Left lung (tissue), 10 donors: ENCODE data around the gene SLC36A2. TPM values are rescaled to one million over a fixed set of nuclear protein-coding genes. Genes with fewer than 3 reads are reported as not detected.
"Not testable (repeated sequence)": the region's sequence is repeated elsewhere in the genome, so short reads cannot be mapped to it uniquely, and the experiment has no call there.

Source experiments
- ATAC-seq: fragments of 200-7000 bp; cut with Tn5 transposase; one replicate; pipeline ENCODE4 v1.9.1; 2020; ENCODE audit warnings: moderate library complexity
- DNase-seq, 4 donors: peaks; one replicate each; pipeline ENCODE4 v3.0.0-alpha.2; 2013 to 2020
- H3K27ac ChIP-seq, 2 donors: fragments of 200-600 bp; sonication (generic) in 1 of 2; one replicate each; pipeline versions ENCODE4 v1.5.0 to v1.8.0; 2020 to 2021
- H3K27me3 ChIP-seq, 2 donors: fragments of 200-600 bp; sonication (generic) in 1 of 2; one replicate each; pipeline versions ENCODE4 v1.5.0 to v1.8.0; 2020 to 2021
- H3K36me3 ChIP-seq, 2 donors: fragments of 200-600 bp; sonication (generic) in 1 of 2; one replicate each; pipeline versions ENCODE4 v1.5.0 to v1.8.0; 2020 to 2021
- H3K4me1 ChIP-seq, 2 donors: fragments of 200-600 bp; one replicate each; pipeline ENCODE4 v1.8.0; 2021
- H3K4me3 ChIP-seq, 2 donors: fragments of 200-600 bp; sonication (generic) in 1 of 2; one replicate each; pipeline versions ENCODE4 v1.5.0 to v1.8.0; 2020 to 2021; ENCODE audit warnings: mild to moderate bottlenecking in 1 of 2
- H3K9me3 ChIP-seq, 2 donors: fragments of 200-600 bp; sonication (generic) in 1 of 2; one replicate each; pipeline versions ENCODE4 v1.5.0 to v1.8.0; 2020 to 2021
- intact Hi-C, 2 donors: fragments of 100-400 bp; cut with DNase I; formaldehyde crosslinking; loops; one replicate each; pipeline versions ENCODE4 v1.11.2 to v1.14.2; 2022
- polyA plus RNA-seq, 6 donors: library from polyadenylated mRNA; unstranded; fragments of 120-200 nt; gene quantifications; one replicate each; pipeline ENCODE4 v1.2.1, GENCODE V29; 2013; ENCODE audit not compliant: insufficient read length in 6 of 6
- total RNA-seq, 2 donors: library from RNA; stranded (reverse); fragmentation: NEBNext Ultra II Directional; extraction: Animal tissue kit (Norgen Biotek cat#: 25700); gene quantifications; one replicate each; pipeline ENCODE4 v1.2.1, GENCODE V29; 2021
- TF ChIP-seq, protein P1 (sequence below), 2 donors: fragments of 200-600 bp; sonication (generic) in 1 of 2; IDR thresholded peaks; one replicate each; pipeline versions ENCODE4 v1.5.0 to v1.8.0; 2021; ENCODE audit warnings: antibody characterized with exemption in 2 of 2
- donor health status: DM: no; HTN: yes; CAD: no.
- donor health status: DM: no; HTN: no; CAD: no.

The SLC36A2 gene
- total and polyA plus RNA-seq, 8 donors: 0.08 to 0.18 (median 0.11) TPM; not detected in 3

DNA sequence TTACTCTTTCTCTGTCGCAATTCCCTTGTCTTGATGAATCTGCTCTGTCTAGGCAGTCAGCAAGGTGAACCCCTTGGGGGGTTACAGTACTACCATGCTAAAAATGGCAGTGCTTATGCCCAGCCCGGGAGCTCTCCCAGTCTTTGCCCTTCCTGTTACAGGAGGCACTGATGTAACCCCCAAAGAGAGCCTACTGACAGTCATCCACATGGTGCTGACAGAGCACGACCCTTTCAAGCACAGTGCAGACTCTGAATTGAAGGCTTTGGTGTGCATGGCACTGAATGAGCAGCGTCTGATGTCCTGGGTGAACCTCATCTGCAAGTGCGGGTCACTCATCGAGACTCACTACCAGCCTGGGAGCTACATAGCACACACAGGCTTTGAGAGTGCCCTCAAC lies 34.5 kb upstream of the SLC36A2 start:
- DNase-seq (no peak), ATAC-seq (no peak)
- Histone ChIP-seq H3K4me3 (no peak overlapping the region), H3K27ac (no peak overlapping the region), H3K4me1 (no peaks in the 10 kb centered on the region), H3K27me3 (no peaks in the 10 kb centered on the region), H3K36me3 (no peaks in the 10 kb centered on the region), H3K9me3 (no peaks in the 10 kb centered on the region)
- TF ChIP-seq, protein P1, sequence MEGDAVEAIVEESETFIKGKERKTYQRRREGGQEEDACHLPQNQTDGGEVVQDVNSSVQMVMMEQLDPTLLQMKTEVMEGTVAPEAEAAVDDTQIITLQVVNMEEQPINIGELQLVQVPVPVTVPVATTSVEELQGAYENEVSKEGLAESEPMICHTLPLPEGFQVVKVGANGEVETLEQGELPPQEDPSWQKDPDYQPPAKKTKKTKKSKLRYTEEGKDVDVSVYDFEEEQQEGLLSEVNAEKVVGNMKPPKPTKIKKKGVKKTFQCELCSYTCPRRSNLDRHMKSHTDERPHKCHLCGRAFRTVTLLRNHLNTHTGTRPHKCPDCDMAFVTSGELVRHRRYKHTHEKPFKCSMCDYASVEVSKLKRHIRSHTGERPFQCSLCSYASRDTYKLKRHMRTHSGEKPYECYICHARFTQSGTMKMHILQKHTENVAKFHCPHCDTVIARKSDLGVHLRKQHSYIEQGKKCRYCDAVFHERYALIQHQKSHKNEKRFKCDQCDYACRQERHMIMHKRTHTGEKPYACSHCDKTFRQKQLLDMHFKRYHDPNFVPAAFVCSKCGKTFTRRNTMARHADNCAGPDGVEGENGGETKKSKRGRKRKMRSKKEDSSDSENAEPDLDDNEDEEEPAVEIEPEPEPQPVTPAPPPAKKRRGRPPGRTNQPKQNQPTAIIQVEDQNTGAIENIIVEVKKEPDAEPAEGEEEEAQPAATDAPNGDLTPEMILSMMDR (IDR thresholded peaks at IDR 0.05): no peak
- intact Hi-C loops: no loop called here

DNA sequence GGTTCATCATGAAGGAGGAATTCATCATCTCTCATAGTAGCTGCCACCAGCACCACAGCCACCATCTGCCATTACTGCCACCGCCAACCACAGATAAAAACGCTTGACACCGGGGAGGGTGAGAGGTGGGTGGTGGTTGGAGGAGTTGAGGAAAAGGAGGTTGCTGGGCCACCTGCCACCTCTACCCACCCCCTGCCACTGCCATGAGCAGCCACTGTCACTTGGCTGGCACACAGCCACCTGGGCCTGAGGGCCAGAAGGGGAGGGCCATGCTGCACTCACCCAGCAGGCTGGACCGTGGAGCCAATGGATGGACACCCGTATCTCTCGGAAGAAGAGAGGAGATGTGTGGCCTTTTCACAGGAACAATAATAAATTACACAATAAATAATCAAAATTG lies 31.3 kb upstream of the SLC36A2 start:
- H3K27ac ChIP-seq: no peak overlapping the region
- H3K4me3 ChIP-seq: no peak overlapping the region
- no peak for DNase-seq
- ATAC-seq: no peak
- no peaks in the 10 kb centered on the region for H3K27me3 ChIP-seq
- TF ChIP-seq, protein P1 (IDR thresholded peaks at IDR 0.05): no peak
- H3K36me3 ChIP-seq: no peaks in the 10 kb centered on the region
- intact Hi-C loops: no loop called here
- H3K4me1 ChIP-seq: no peaks in the 10 kb centered on the region
- H3K9me3 ChIP-seq: no peaks in the 10 kb centered on the region

DNA sequence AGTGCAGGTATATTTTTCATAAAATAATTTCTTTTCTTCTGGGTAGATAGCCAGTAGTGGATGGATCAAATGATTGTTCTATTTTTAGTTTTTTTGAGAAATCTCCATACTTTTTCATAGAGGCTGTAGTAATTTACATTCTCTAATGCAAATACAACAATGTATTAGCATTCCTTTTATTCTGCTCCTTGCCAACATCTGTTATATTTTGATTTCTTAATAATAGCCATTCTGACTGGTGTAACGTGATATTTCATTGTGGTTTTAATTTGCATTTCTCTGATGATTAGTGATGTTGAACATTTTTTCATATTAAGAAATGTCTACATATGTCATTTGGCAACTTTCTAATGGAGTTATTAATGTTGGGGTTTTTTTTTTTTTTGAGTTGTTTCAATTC lies 27.2 kb upstream of the SLC36A2 start:
- no peak for ATAC-seq
- no peaks in the 10 kb centered on the region for H3K4me1 ChIP-seq
- no peak for DNase-seq
- intact Hi-C loops: no loop called here
- H3K27ac ChIP-seq: no peak overlapping the region
- no peaks in the 10 kb centered on the region for H3K27me3 ChIP-seq
- TF ChIP-seq, protein P1 (IDR thresholded peaks at IDR 0.05): no peak
- H3K9me3 ChIP-seq: no peaks in the 10 kb centered on the region
- H3K4me3 ChIP-seq: no peak overlapping the region
- H3K36me3 ChIP-seq: no peaks in the 10 kb centered on the region

DNA sequence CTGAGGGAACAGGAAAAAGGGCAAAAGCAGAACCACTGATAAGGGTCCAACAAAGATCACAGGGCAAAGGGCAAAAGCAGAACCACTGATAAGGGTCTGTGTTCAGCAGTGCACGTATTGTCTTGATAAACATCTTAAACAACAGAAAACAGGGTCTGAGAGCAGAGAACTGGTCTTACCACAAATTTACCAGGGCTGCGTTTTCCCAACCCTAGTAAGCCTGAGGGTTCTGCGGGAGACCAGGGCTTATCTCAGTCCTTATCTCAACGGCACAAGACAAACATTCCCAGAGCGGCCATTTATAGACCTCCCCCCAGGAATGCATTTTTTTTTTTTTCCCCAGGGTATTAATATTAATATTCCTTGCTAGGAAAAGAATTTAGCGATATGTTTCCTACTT lies 19.7 kb upstream of the SLC36A2 start:
- DNase-seq, ATAC-seq, H3K36me3 ChIP-seq, H3K27me3 ChIP-seq, intact Hi-C loops, H3K4me3 ChIP-seq, H3K27ac ChIP-seq, H3K4me1 ChIP-seq: not testable (repeated sequence)
- peaks cover 0 to 40% of the 10 kb centered on the region in 2 donors for H3K9me3 ChIP-seq

DNA sequence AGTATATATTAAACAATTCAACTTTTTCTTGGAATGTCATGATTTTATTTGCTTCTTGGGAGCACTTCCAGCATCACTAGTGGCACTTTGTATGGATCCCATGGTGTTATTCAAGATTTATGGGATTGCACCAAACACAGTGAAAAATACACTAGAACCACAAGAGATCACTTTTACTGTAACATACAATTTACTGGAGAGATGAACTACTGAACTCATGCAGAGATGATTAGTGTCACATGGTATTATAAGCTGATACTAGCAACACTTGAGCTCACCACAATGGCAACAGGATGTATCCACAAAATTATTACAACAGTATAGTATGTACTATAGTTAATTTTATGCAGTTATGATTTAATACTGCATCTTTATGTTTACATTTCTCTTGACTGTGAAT lies 16.3 kb upstream of the SLC36A2 start:
- TF ChIP-seq, protein P1 (IDR thresholded peaks at IDR 0.05): no peak
- Histone ChIP-seq H3K27me3 (no peaks in the 10 kb centered on the region), H3K4me3 (no peak overlapping the region), H3K9me3 (peaks cover 0 to 53% of the 10 kb centered on the region in 2 donors), H3K27ac (no peak overlapping the region), H3K36me3 (no peaks in the 10 kb centered on the region), H3K4me1 (no peaks in the 10 kb centered on the region)
- intact Hi-C loops: no loop called here
- ATAC-seq (no peak), DNase-seq (no peak)

DNA sequence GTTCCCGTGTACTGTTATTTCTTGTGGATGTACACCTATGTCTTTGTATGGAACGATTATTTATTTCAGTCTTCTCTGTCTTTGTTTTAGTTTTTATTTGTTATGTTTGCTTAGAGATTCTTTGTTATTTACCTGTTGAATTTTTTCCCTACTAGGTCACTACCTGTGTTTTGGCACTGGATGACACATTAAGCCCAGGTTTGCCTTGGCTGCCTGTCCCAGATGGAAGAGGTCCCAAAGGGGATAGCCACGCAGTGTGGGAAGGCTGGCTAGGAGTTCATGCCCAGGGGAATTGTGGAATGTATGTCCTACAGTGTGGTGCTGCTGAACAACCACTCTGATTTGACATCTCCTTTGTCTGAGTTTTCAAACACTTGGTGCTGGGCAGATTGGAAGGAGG lies 15.6 kb upstream of the SLC36A2 start:
- Histone ChIP-seq H3K36me3 (no peaks in the 10 kb centered on the region), H3K4me3 (no peak overlapping the region), H3K9me3 (peaks cover 0 to 46% of the 10 kb centered on the region in 2 donors), H3K27ac (no peak overlapping the region), H3K4me1 (no peaks in the 10 kb centered on the region), H3K27me3 (no peaks in the 10 kb centered on the region)
- ATAC-seq (no peak), DNase-seq (no peak)
- TF ChIP-seq, protein P1 (IDR thresholded peaks at IDR 0.05): no peak
- intact Hi-C loops: no loop called here
